GM12874 (cell line): ENCODE measurements around the gene SH3BP5L.

Source experiments
- TF ChIP-seq, protein P1 (sequence below): IDR thresholded peaks from 2 replicates; pipeline ENCODE4 v1.5.1; 2011; ENCODE audit warnings: low read depth, mild to moderate bottlenecking, control low read depth, low read length, moderate library complexity; ENCODE audit not compliant: insufficient read depth

The SH3BP5L gene

DNA sequence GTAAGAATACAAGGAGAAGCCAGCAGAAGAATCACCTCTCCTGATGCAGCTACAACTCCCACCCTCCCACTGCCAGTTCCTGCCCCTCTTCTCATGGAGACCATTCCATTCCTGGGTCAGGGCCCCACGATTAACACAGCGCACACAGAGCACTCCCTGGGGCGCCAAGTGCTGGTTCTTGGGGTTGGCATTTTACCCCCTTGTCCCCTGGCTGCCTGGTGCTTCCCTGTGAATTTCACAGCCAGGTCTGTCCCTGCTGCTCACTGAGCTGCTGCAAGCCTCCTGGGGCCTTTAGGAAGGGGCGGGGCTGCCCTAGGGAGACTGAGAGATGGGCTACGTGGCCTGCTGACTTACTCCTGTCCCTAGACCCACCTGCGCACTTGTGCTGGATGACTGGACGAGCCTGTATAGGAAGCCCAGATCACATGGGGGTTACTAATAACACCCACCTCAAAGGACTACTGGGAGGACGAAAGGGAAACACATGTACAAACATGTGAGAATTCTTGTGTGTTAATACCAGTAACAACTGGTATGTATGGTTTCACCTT, 17.1 kb upstream of the SH3BP5L start:
- TF ChIP-seq, protein P1, sequence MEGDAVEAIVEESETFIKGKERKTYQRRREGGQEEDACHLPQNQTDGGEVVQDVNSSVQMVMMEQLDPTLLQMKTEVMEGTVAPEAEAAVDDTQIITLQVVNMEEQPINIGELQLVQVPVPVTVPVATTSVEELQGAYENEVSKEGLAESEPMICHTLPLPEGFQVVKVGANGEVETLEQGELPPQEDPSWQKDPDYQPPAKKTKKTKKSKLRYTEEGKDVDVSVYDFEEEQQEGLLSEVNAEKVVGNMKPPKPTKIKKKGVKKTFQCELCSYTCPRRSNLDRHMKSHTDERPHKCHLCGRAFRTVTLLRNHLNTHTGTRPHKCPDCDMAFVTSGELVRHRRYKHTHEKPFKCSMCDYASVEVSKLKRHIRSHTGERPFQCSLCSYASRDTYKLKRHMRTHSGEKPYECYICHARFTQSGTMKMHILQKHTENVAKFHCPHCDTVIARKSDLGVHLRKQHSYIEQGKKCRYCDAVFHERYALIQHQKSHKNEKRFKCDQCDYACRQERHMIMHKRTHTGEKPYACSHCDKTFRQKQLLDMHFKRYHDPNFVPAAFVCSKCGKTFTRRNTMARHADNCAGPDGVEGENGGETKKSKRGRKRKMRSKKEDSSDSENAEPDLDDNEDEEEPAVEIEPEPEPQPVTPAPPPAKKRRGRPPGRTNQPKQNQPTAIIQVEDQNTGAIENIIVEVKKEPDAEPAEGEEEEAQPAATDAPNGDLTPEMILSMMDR: no peak

DNA sequence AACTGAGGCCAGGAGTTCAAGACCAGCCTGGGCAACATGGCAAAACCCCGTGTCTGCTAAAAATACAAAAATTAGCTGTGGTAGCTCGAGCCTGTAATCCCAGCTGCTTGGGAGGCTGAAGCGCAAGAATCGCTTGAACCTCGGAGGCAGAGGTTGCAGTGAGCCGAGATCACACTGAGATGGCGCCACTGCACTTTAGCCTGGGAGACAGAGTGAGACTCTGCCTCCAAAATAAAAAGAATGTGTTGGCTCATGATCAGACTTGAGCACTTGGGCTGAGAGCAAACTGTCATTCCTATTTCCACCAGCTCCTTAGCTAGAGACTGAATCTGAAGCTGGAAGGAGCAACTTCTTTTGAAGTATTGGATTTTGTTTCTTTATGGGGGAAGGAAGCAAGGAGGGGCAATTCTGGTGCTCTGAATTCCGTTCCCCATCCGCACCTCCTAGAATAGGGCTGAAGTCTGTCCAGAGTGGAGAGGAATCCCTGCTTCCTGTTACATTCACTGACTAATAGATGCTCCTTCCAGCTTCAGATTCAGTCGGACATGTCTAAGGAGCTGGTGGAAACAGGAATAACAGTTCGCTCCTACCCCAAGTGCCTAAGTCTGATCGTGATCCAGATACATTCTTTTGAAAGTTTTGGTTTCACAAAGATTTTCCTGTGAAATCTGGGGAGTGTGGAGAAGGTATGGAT, 16.1 kb upstream of the SH3BP5L start:
- TF ChIP-seq, protein P1: peak; percentile 51

GRCh38 chr1:248840946-248841345, 15.2 kb upstream of the SH3BP5L start:
- TF ChIP-seq, protein P1: no peak

- TF ChIP-seq, protein P1: no peak
These were observed 13.4 kb upstream of the SH3BP5L start for GRCh38 chr1:248839168-248839555.

DNA sequence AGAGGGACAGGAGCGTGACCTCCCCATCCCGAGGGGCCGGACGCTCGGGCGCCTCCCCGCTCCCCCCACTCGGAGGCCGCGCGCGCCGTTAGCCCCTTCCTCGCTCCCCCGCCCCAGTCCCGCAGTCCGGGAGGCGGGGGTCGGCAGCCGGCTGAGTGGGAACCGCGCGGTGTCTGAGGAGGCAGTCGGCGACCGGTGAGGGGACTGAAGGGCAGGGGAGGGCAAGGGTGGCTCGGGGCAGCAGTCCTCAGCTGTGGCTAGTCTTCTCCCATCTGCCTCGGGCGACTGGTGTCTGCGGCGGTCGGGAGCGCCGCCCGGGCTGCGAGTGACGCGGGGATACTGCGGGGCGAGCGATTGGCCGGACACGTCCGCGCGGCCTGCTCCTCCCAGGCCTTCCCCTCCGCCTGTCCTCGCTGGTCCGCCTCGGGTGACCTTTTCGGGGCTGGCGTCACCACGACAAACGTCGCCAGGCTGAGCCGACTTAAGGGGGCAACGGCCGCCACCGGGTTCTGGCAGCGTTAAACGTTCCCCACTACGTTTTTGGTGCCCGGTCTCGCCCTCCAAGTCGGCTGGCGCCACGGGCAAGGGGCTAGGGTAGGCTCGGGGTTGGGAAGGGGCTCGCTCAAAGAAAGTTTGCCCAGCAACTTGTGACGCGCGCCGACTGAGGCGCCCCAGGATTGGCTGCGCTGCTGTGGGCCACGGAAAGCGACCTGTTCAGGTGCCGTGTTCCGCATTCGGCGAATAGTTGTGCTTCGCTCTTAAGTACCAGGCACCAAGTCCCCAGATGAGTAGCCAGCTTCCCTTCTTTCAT, 12.8 kb upstream of the SH3BP5L start:
- TF ChIP-seq, protein P1: no peak

DNA sequence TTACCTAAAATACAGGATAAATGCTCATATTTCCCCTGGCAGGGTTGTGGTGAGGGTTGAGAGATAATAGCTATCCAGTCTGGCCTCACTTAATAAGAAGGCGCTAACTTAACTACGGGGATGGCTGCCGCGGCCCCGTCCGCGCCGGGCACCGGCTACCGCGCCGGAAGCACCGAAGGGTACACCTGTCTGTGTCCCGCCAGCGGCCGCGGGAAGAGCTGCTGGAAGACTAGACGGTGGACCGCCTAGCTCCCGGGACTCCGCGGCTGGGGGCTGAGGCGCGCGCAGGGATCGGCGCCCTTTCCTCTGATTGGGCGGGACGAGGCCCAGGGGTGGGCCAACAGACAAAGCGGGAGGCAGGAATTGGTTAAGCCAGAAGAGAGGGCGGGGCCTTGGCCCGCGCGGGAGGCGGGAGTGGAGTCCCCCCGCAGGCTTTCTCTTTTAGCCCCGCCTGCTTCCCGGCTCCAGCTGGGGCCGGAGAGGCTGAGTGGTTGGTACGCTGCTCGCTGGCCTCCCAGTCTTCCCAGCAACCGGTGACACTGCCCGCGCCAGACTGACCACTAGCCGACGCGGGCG, 12.2 kb upstream of the SH3BP5L start, which contains the start of gene ZNF672:
ZNF672 (plus strand) TSS at position 444 of the 576 bp plus-strand sequence. CDS start 9,051 bp downstream, outside the sequence.
- TF ChIP-seq, protein P1: no peak
